Mesenchymal stem cell (in vitro differentiated cells and primary cell): ENCODE results near the gene AFF1.
"Not testable (repeated sequence)": the region's sequence is repeated elsewhere in the genome, so short reads cannot be mapped to it uniquely, and the experiment has no call there.

Source experiments
- DNase-seq: peaks from one replicate; pipeline ENCODE4 v3.0.0-alpha.2; 2013
- H2AFZ ChIP-seq: one replicate; pipeline ENCODE4 v1.6.1; 2013; ENCODE audit warnings: low read depth, mild to moderate bottlenecking, control low read depth, inconsistent platforms, low read length, moderate library complexity
- H2AK5ac ChIP-seq: 2 replicates; pipeline ENCODE4 v1.6.1; 2013; ENCODE audit warnings: low read length, moderate library complexity, mild to moderate bottlenecking, inconsistent platforms; ENCODE audit not compliant: severe bottlenecking
- H2BK120ac ChIP-seq: one replicate; pipeline ENCODE4 v1.6.1; 2013; ENCODE audit warnings: low read depth, mild to moderate bottlenecking, inconsistent platforms, low read length, moderate library complexity
- H2BK12ac ChIP-seq, 2 experiments: one replicate each; pipeline ENCODE4 v1.6.1; 2013; ENCODE audit warnings: inconsistent platforms in 2 of 2, low read length in 2 of 2, mild to moderate bottlenecking in 2 of 2, moderate library complexity in 2 of 2, control low read depth in 1 of 2
- H2BK15ac ChIP-seq: one replicate; pipeline ENCODE4 v1.6.1; 2013; ENCODE audit warnings: mild to moderate bottlenecking, low read depth, inconsistent platforms; ENCODE audit not compliant: poor library complexity, severe bottlenecking
- H2BK5ac ChIP-seq: 2 replicates; pipeline ENCODE4 v1.6.1; 2013; ENCODE audit warnings: low read depth, mild to moderate bottlenecking, low read length, control low read depth, inconsistent platforms; ENCODE audit not compliant: poor library complexity, severe bottlenecking
- H3K14ac ChIP-seq, 2 experiments: one replicate each; pipeline ENCODE4 v1.6.1; 2013; ENCODE audit warnings: inconsistent platforms in 2 of 2, low read length in 2 of 2, control low read depth in 1 of 2, mild to moderate bottlenecking in 1 of 2, moderate library complexity in 1 of 2
- H3K18ac ChIP-seq, 2 experiments: one replicate each; pipeline ENCODE4 v1.6.1; 2013; ENCODE audit warnings: inconsistent platforms in 2 of 2, low read length in 2 of 2, control low read depth in 1 of 2, low read depth in 1 of 2, mild to moderate bottlenecking in 1 of 2
- H3K23ac ChIP-seq, 2 experiments: one replicate each; pipeline ENCODE4 v1.6.1; 2013; ENCODE audit warnings: inconsistent platforms in 2 of 2, low read length in 2 of 2, mild to moderate bottlenecking in 2 of 2, moderate library complexity in 2 of 2, control low read depth in 1 of 2
- H3K27ac ChIP-seq: 2 replicates; pipeline ENCODE4 v1.5.1; 2013; ENCODE audit warnings: mild to moderate bottlenecking, moderate library complexity, low read length, control low read depth, inconsistent platforms; ENCODE audit not compliant: poor library complexity, severe bottlenecking
- H3K27me3 ChIP-seq, 2 experiments: 2 replicates each; pipeline versions ENCODE4 v1.6.1 to v1.7.0; 2013; ENCODE audit warnings: low read length in 2 of 2, mild to moderate bottlenecking in 2 of 2, moderate library complexity in 2 of 2, control low read depth in 1 of 2, inconsistent platforms in 1 of 2; ENCODE audit not compliant: control insufficient read depth in 1 of 2, insufficient read depth in 1 of 2
- H3K36me3 ChIP-seq, 2 experiments: 2 replicates each; pipeline versions ENCODE4 v1.6.1 to v1.7.0; 2013; ENCODE audit warnings: low read length in 2 of 2, control low read depth in 1 of 2, inconsistent platforms in 1 of 2, low read depth in 1 of 2, mild to moderate bottlenecking in 1 of 2; ENCODE audit not compliant: insufficient read depth in 2 of 2, control insufficient read depth in 1 of 2
- H3K4ac ChIP-seq, 2 experiments: one replicate each; pipeline ENCODE4 v1.6.1; 2013; ENCODE audit warnings: inconsistent platforms in 2 of 2, low read length in 2 of 2, mild to moderate bottlenecking in 2 of 2, moderate library complexity in 2 of 2, control low read depth in 1 of 2, low read depth in 1 of 2
- H3K4me1 ChIP-seq: 2 replicates; pipeline ENCODE4 v1.6.1; 2013; ENCODE audit warnings: low read depth, low read length, control low read depth; ENCODE audit not compliant: control insufficient read depth, insufficient read depth
- H3K4me2 ChIP-seq: 2 replicates; pipeline ENCODE4 v1.6.1; 2013; ENCODE audit warnings: low read length, mild to moderate bottlenecking, inconsistent platforms; ENCODE audit not compliant: poor library complexity, severe bottlenecking
- H3K4me3 ChIP-seq, 2 experiments: 2 replicates each; pipeline versions ENCODE4 v1.5.1 to v1.7.0; 2013; ENCODE audit warnings: low read length in 2 of 2, mild to moderate bottlenecking in 2 of 2, control low read depth in 1 of 2, low read depth in 1 of 2; ENCODE audit not compliant: insufficient read depth in 1 of 2
- H3K79me1 ChIP-seq: replicated peaks from 2 replicates; pipeline ENCODE4 v1.6.1; 2013; ENCODE audit warnings: mild to moderate bottlenecking, control low read depth, low read length, inconsistent platforms; ENCODE audit not compliant: poor library complexity, severe bottlenecking
- H3K9ac ChIP-seq: 2 replicates; pipeline ENCODE4 v1.7.0; 2013; ENCODE audit warnings: mild to moderate bottlenecking, low read length, moderate library complexity
- H3K9me3 ChIP-seq: 2 replicates; pipeline ENCODE4 v1.7.0; 2013; ENCODE audit warnings: mild to moderate bottlenecking, low read length; ENCODE audit not compliant: control insufficient read depth
- H4K8ac ChIP-seq: one replicate; pipeline ENCODE4 v1.6.1; 2013; ENCODE audit warnings: inconsistent platforms, mild to moderate bottlenecking, low read length, moderate library complexity
- H4K91ac ChIP-seq: one replicate; pipeline ENCODE4 v1.6.1; 2013; ENCODE audit warnings: mild to moderate bottlenecking, low read length, inconsistent platforms
- WGBS: methylation state at CpG from one replicate; pipeline ENCODE4 v1.1.7; 2013; ENCODE audit warnings: mixed read lengths; 5-methylcytosine and 5-hydroxymethylcytosine counted together

Gene AFF1

GRCh38 chr4:87010192-87010591 lies 75.4 kb downstream of the AFF1 start:
- no peak overlapping the region for H2BK15ac ChIP-seq
- no CpG with 5 or more reads among the region's 1 CpG for WGBS

DNA sequence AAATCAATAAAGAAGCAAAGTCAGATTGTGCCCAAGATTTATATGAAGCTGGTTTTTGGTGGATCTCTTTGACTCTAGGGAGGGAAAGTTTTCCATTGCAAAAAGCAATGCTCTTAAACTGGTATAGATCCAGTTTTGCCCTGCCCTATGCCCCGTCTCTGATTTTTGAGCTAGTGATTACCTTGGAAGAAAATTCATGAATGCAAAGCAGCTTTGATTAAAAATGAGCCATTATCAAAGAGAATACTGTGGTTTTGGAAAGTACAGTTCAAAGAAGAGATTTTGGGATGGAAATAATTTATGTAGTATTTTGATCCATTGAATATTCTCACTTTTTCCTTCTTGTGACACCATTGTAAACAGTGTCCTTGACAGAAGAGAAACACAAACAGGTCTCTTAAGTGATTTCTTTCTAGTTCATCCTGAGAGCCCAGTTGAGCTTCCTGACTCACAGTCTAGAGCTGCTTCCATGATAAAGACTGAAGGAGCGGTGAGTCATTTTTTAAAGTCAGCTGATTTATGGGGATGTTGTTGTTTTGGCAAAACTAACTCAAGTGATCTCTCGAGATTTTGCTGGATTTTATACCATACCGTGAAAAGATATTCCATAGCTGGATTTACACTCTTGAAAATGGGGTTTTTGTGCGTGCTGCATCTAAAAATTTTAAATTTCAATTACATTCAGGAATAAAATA lies 76.7 kb downstream of the AFF1 start:
- no peak overlapping the region for H4K91ac ChIP-seq
- no peak overlapping the region for H2BK120ac ChIP-seq
- H3K36me3 ChIP-seq = no peaks in the 10 kb centered on the region
- peak; percentile 96 for DNase-seq
- H3K4me3 ChIP-seq = no peak overlapping the region
- H3K18ac ChIP-seq = no peak overlapping the region
- WGBS = 29% methylated on average over 2 of the region's 5 CpGs
- no peak overlapping the region for H3K23ac ChIP-seq
- H3K4ac ChIP-seq = no peak overlapping the region
- H2AFZ ChIP-seq = no peak overlapping the region
- no peaks in the 10 kb centered on the region for H3K27me3 ChIP-seq
- peak overlapping the region; percentile 28 for H3K9ac ChIP-seq
- H2BK12ac ChIP-seq = no peak overlapping the region
- peaks cover 9% of the 10 kb centered on the region for H3K4me1 ChIP-seq
- no peak overlapping the region for H2BK5ac ChIP-seq
- no peak overlapping the region for H2BK15ac ChIP-seq
- H3K79me1 ChIP-seq = no peaks in the 10 kb centered on the region
- H4K8ac ChIP-seq = no peak overlapping the region
- H2AK5ac ChIP-seq = no peak overlapping the region
- no peaks in the 10 kb centered on the region for H3K9me3 ChIP-seq
- peak overlapping the region; percentile 68 for H3K27ac ChIP-seq
- no peak overlapping the region for H3K14ac ChIP-seq
- no peak overlapping the region for H3K4me2 ChIP-seq

More at GRCh38 chr4:87010192-87010591, 75.4 kb downstream of the AFF1 start:
- Histone ChIP-seq H3K4me2 (no peak overlapping the region), H3K27ac (no peak overlapping the region), H2AK5ac (no peak overlapping the region), H2BK120ac (no peak overlapping the region), H3K79me1 (no peaks in the 10 kb centered on the region), H3K23ac (no peak overlapping the region), H3K14ac (no peak overlapping the region), H4K91ac (no peak overlapping the region), H2BK12ac (no peak overlapping the region), H2AFZ (no peak overlapping the region), H3K9me3 (no peaks in the 10 kb centered on the region), H2BK5ac (no peak overlapping the region), H3K4ac (no peak overlapping the region), H3K9ac (no peak overlapping the region), H3K4me1 (peaks cover 7% of the 10 kb centered on the region), H3K18ac (no peak overlapping the region), H4K8ac (no peak overlapping the region), H3K4me3 (no peak overlapping the region), H3K36me3 (no peaks in the 10 kb centered on the region), H3K27me3 (no peaks in the 10 kb centered on the region)
- no peak for DNase-seq

DNA sequence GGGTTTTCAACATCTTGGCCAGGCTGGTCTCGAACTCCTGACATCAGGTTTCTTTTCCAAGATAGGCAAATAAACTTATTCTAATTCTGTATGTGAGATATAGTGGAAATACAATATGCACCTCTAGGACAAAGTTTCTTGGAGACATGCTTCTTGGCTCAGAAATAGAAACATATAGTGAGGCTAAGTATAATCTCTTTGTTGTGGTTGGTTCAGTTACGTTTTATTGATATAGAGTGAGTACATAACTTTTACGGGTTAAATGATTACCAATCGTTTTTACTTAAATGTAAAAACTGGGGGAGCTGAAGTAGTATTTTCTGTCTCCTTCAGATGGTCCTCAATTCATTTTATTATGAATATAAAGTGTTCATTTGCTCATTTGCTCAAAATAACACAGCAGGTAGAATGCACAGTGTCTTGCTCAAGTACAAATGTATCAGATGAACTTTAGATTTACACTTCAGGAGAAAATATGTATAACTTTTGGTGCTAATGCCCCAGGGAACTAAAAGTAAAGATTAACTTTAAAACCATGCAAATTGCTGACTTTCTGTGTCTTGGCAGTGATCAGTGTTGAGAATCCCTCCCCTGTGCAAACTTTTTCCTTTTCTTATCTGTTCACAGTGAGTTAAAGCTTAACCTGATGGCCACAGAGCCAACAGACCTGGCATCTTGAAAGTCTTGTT lies 77.6 kb downstream of the AFF1 start:
- Histone ChIP-seq H4K91ac (no peak overlapping the region), H2BK15ac (no peak overlapping the region), H3K79me1 (no peaks in the 10 kb centered on the region), H3K36me3 (no peaks in the 10 kb centered on the region), H3K4ac (no peak overlapping the region), H3K4me3 (peak overlapping the region in 1 of 2 experiments; percentile 23), H4K8ac (no peak overlapping the region), H3K27me3 (no peaks in the 10 kb centered on the region), H3K9ac (peak overlapping the region; percentile 67), H3K14ac (no peak overlapping the region), H3K18ac (no peak overlapping the region), H2AK5ac (no peak overlapping the region), H2BK120ac (no peak overlapping the region), H2AFZ (no peak overlapping the region), H2BK12ac (no peak overlapping the region), H3K4me1 (peaks cover 9% of the 10 kb centered on the region), H2BK5ac (no peak overlapping the region), H3K9me3 (no peaks in the 10 kb centered on the region), H3K27ac (peak overlapping the region; percentile 62), H3K4me2 (peak overlapping the region; percentile 28), H3K23ac (no peak overlapping the region)
- DNase-seq = no peak
- 93% methylated on average over 2 of the region's 4 CpGs for WGBS

DNA sequence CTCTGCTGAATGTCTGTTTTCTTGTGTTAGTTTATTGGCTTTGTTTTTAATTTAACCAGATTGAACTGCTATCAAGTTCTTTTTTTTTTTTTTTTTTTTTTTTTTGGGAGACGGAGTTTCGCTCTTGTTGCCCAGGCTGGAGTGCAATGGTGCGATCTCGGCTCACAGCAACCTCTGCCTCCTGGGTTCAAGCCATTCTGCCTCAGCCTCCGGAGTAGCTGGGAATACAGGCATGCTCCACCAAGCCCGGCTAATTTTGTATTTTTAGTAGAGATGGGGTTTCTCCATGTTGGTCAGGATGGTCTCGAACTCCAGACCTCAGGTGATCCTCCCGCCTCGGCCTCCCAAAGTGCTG lies 78.1 kb downstream of the AFF1 start:
- not testable (repeated sequence) for H2BK12ac ChIP-seq, H3K36me3 ChIP-seq, H2BK5ac ChIP-seq, H3K9me3 ChIP-seq, H4K8ac ChIP-seq, H4K91ac ChIP-seq, H3K18ac ChIP-seq, H3K4ac ChIP-seq, H3K14ac ChIP-seq, H2BK120ac ChIP-seq, H3K27me3 ChIP-seq, H3K79me1 ChIP-seq, H2AFZ ChIP-seq, H3K4me1 ChIP-seq, DNase-seq, H3K23ac ChIP-seq, H2AK5ac ChIP-seq, H2BK15ac ChIP-seq
- 98% methylated on average over 6 of the region's 9 CpGs for WGBS
- Histone ChIP-seq H3K27ac (peak overlapping the region; percentile 62), H3K9ac (peak overlapping the region; percentile 67), H3K4me3 (peak overlapping the region in 1 of 2 experiments; percentile 23), H3K4me2 (peak overlapping the region; percentile 28)
